Activated T-helper 2 cell treated with anti-CD3 and anti-CD28 coated beads, Interferon-gamma antibody, Interleukin-2, Interleukin-4, amounts not matched to agents 10 μg/mL and 5 μg/mL and 100 μg/mL, durations not matched to agents 14 hours and 24 hours and 36 hours (primary cell): ENCODE measurements around the gene GBP5. TPM values are rescaled to one million over a fixed set of nuclear protein-coding genes. Genes with fewer than 3 reads are reported as not detected.
A peak's percentile ranks its signal among the peaks of the same experiment; 100 is the strongest.
"Not testable (repeated sequence)": the region's sequence is repeated elsewhere in the genome, so short reads cannot be mapped to it uniquely, and the experiment has no call there.

ENCODE experiments used
- DNase-seq: peaks from one replicate; pipeline ENCODE4 v3.0.0; 2021; ENCODE audit warnings: low spot score
- H3K27ac Mint-ChIP-seq: one replicate; pipeline ENCODE4 v1.8.0; 2021; ENCODE audit warnings: mixed read lengths
- H3K27me3 Mint-ChIP-seq: one replicate; pipeline ENCODE4 v1.8.0; 2021; ENCODE audit warnings: low read depth, mixed read lengths
- H3K36me3 Mint-ChIP-seq: one replicate; pipeline ENCODE4 v1.8.0; 2021; ENCODE audit warnings: low read depth, mixed read lengths
- H3K4me1 Mint-ChIP-seq: one replicate; pipeline ENCODE4 v1.8.0; 2021; ENCODE audit warnings: low read depth, mixed read lengths
- H3K4me3 Mint-ChIP-seq: one replicate; pipeline ENCODE4 v1.8.0; 2021; ENCODE audit warnings: low read depth, mild to moderate bottlenecking, moderate library complexity, mixed read lengths
- H3K9me3 Mint-ChIP-seq: one replicate; pipeline ENCODE4 v1.8.0; 2021; ENCODE audit warnings: mixed read lengths
- intact Hi-C: fragments of 100-400 bp; cut with micrococcal nuclease; formaldehyde crosslinking; loops from one replicate; pipeline ENCODE4 v1.15.1; 2023
- total RNA-seq: library from RNA; stranded (reverse); gene quantifications from 2 replicates; pipeline ENCODE4 v1.2.3, GENCODE V29; 2022

GBP5 gene
- total RNA-seq, 1 donor from 2014 or later: 34.3 TPM

GRCh38 chr1:89274411-89274857 lies 1.8 kb upstream of the GBP5 start:
- Mint-ChIP-seq H3K4me3 (peak overlapping the region; percentile 71), H3K36me3 (peaks cover 20% of the 10 kb centered on the region), H3K9me3 (no peaks in the 10 kb centered on the region), H3K27me3 (no peaks in the 10 kb centered on the region), H3K27ac (peak overlapping the region; percentile 93), H3K4me1 (peaks cover 71% of the 10 kb centered on the region)
- intact Hi-C loops: loop anchor here (1.0 to 10.0 kb wide), 9 partner anchors 12 to 450 kb away; partner anchors contain the start of gene GBP2
- no peak for DNase-seq

DNA sequence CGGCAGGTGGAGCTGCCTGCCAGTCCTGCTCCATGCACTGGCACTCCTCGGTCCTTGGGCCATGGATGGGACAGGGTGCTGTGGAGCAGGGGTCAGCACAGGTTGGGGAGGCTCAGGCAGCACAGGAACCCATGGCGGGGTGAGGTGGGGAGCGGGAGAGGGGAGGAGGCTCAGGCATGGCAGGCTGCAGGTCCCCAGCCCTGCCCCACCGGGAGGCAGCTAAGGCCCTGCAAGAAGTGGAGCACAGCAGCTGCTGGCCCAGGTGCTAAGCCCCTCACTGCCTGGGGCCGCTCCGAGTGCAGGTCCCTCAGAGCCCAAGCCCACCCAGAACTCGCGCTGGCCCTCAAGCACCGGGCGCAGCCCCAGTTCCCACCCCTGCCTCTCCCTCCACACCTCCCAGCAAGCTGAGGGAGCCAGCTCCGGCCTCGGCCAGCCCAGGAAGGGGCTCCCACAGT lies 691 bp upstream of the GBP5 start:
- Mint-ChIP-seq H3K9me3 (no peaks in the 10 kb centered on the region), H3K27me3 (no peaks in the 10 kb centered on the region), H3K36me3 (peaks cover 30% of the 10 kb centered on the region), H3K27ac (peak overlapping the region; percentile 96), H3K4me1 (peaks cover 70% of the 10 kb centered on the region), H3K4me3 (peak overlapping the region; percentile 88)
- intact Hi-C loops: loop anchor here (5.0 to 10.0 kb wide), 5 partner anchors 39 to 451 kb away; no protein-coding TSS in a partner anchor
- no peak for DNase-seq

DNA sequence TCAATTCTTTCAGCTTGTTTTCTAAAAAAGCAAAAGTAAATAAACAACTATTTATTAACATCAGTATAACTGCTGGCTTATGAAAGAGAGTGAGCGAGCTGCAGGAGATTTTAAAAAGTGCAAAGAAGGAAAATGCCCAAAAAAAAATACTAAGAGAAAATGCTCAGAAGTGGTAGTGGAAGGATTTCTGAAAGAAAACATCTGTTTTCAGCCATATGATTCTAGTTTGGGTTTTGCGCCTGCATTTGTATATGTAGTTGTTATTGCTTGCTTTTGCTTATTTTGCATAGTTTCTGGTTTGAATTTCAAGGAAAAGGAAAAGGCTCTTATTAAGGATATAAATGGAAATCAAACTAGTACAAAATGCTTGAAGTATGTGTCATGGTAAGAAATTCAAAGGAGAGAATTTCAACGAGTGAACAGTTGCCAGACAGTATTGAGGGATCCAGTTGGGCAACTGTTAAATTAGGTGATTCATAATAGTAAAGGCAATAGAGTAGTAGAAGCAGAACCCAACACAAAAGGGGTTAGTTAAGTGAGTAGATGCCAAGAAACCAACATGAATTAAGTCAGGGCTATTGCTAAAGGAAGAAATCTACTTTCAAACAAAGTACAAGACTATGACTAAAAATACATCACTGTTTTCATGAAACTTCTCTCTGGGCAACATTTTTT lies 1.2 kb downstream of the GBP5 start:
- Mint-ChIP-seq H3K27ac (peak overlapping the region; percentile 96), H3K36me3 (peaks cover 47% of the 10 kb centered on the region), H3K4me1 (peaks cover 70% of the 10 kb centered on the region), H3K4me3 (peak overlapping the region; percentile 88), H3K27me3 (no peaks in the 10 kb centered on the region), H3K9me3 (no peaks in the 10 kb centered on the region)
- intact Hi-C loops: loop anchor here (1.0 to 10.0 kb wide), 7 partner anchors 41 to 453 kb away; partner anchors contain the start of gene GBP4
- no peak for DNase-seq

DNA sequence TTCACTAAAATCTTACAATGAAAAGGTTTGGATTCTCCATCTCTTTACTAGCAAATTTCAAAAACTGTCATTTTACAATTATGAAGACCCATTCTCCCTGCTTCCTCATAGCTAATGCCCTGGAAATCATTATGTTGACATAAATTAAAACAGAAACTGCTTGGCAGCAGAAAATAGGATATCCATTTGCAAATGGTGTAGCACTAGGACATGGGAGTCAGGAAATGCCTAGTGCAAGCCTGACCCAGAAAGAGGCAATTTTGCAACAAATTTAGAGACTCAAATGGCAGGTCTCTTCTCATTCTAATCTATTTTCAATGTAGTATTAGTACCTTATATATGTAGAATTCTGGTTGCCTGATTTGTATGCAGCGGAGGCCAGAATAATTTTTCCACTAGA lies 2.2 kb downstream of the GBP5 start:
- Mint-ChIP-seq H3K27me3 (no peaks in the 10 kb centered on the region), H3K4me1 (peaks cover 68% of the 10 kb centered on the region), H3K4me3 (peak overlapping the region; percentile 88)

DNA sequence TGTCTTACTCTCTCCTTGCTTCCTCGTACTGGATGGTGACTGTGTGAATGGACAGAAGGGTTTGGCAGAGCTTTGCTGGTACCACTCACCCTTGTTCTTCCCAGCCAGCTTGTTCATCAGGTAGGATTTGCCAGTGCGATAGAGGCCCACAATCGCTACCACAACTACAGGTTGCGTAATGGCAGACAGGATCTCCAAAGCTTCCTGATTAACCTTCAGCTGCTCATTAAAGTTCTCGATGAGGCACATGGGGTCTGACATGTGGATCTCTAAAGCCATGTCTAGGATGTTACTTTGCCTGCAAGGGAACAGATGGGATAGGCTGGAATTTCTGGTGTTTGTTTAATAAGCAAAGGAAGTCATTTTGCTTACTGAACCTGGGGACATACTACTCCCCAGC lies 3.4 kb downstream of the GBP5 start:
- no peaks in the 10 kb centered on the region for H3K9me3 Mint-ChIP-seq
- DNase-seq: no peak
- H3K27me3 Mint-ChIP-seq: no peaks in the 10 kb centered on the region
- H3K27ac Mint-ChIP-seq: peak overlapping the region; percentile 22
- H3K36me3 Mint-ChIP-seq: peaks cover 67% of the 10 kb centered on the region
- H3K4me3 Mint-ChIP-seq: peak overlapping the region; percentile 67
- intact Hi-C loops: no loop called here
- peaks cover 62% of the 10 kb centered on the region for H3K4me1 Mint-ChIP-seq

More for the DNA sequence above, 2.2 kb downstream of the GBP5 start:
- H3K27ac Mint-ChIP-seq: peak overlapping the region; percentile 35
- DNase-seq: no peak
- H3K9me3 Mint-ChIP-seq: no peaks in the 10 kb centered on the region
- intact Hi-C loops: loop anchor here (2.0 to 10.0 kb wide), 6 partner anchors 42 to 454 kb away; partner anchors contain the start of gene GBP4
- H3K36me3 Mint-ChIP-seq: peaks cover 57% of the 10 kb centered on the region

DNA sequence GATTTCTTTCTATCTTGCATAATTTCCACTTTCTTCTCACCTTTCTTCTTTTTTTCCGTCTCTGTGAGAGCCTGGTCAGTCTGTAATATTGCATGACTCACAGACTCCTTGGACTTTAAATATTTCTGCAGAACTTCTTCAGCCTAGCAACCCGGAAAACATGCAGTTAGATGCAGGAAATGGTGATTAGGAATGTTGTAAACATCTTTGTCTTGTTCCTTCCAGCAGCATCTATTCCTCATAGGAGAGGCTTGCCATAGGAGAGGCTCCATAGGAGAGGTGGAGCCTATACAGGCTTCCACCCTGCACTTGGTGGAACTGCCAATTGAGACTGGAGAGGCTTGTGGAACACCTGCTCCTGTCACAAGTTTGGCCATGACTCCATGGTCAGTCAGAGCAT lies 10.0 kb downstream of the GBP5 start:
- peaks cover 89% of the 10 kb centered on the region for H3K36me3 Mint-ChIP-seq
- H3K9me3 Mint-ChIP-seq: no peaks in the 10 kb centered on the region
- peak overlapping the region; percentile 1 for H3K4me3 Mint-ChIP-seq
- H3K27me3 Mint-ChIP-seq: no peaks in the 10 kb centered on the region
- intact Hi-C loops: no loop called here
- no peak for DNase-seq
- H3K4me1 Mint-ChIP-seq: peaks cover 63% of the 10 kb centered on the region
- H3K27ac Mint-ChIP-seq: peak overlapping the region; percentile 36

DNA sequence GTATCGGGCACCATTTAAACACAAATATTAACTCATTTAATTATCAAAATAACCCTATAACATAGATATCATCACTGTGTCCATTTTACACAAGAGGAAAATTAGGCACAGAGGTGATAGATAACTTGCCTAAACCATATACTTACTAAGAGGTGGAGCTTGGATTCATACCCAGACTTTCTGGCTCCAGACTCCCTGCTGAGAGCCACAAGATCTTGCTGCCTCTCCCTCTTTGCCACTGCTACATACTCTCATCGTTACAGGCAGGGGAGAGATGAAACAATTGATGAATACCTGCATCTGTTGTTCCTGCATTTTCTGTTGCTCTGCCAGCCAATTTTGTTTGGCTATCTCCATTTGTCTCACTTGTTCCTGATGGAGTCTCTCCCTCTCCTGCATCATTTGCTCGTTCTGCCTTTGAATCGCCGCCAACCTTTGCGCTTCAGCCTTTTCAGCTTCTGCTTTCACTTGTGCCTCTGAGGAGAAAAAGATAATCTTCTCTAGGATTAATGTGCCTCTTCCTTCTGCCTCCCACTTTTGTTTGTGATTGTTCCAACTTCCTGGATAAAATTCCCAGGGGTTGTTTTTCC lies 10.6 kb downstream of the GBP5 start:
- DNase-seq: no peak
- H3K36me3 Mint-ChIP-seq: peaks cover 87% of the 10 kb centered on the region
- peaks cover 2% of the 10 kb centered on the region for H3K9me3 Mint-ChIP-seq
- H3K4me3 Mint-ChIP-seq: no peak overlapping the region
- intact Hi-C loops: no loop called here
- no peak overlapping the region for H3K27ac Mint-ChIP-seq
- H3K27me3 Mint-ChIP-seq: no peaks in the 10 kb centered on the region
- H3K4me1 Mint-ChIP-seq: peaks cover 61% of the 10 kb centered on the region

- Mint-ChIP-seq H3K27me3 (no peaks in the 10 kb centered on the region), H3K36me3 (peaks cover 88% of the 10 kb centered on the region), H3K27ac (peak overlapping the region; percentile 83), H3K4me3 (peak overlapping the region; percentile 61), H3K4me1 (peaks cover 54% of the 10 kb centered on the region), H3K9me3 (peaks cover 5% of the 10 kb centered on the region)
- intact Hi-C loops: no loop called here
- DNase-seq: no peak
Observed at GRCh38 chr1:89260566-89261255, 11.9 kb downstream of the GBP5 start.

GRCh38 chr1:89260042-89260441 lies 12.6 kb downstream of the GBP5 start:
- peaks cover 53% of the 10 kb centered on the region for H3K4me1 Mint-ChIP-seq
- no peaks in the 10 kb centered on the region for H3K27me3 Mint-ChIP-seq
- intact Hi-C loops: no loop called here
- DNase-seq: no peak
- H3K36me3 Mint-ChIP-seq: peaks cover 89% of the 10 kb centered on the region
- peak overlapping the region; percentile 27 for H3K4me3 Mint-ChIP-seq
- H3K27ac Mint-ChIP-seq: peak overlapping the region; percentile 56
- peaks cover 7% of the 10 kb centered on the region for H3K9me3 Mint-ChIP-seq

GRCh38 chr1:89259283-89259971 lies 13.2 kb downstream of the GBP5 start:
- H3K9me3 Mint-ChIP-seq: peaks cover 13% of the 10 kb centered on the region
- DNase-seq: peak; percentile 35
- peak overlapping the region; percentile 56 for H3K27ac Mint-ChIP-seq
- intact Hi-C loops: loop anchor here (1.0 to 5.0 kb wide), 3 partner anchors 15 to 98 kb away; no protein-coding TSS in a partner anchor
- peak overlapping the region; percentile 27 for H3K4me3 Mint-ChIP-seq
- H3K4me1 Mint-ChIP-seq: peaks cover 48% of the 10 kb centered on the region
- H3K36me3 Mint-ChIP-seq: peaks cover 90% of the 10 kb centered on the region
- no peaks in the 10 kb centered on the region for H3K27me3 Mint-ChIP-seq

GRCh38 chr1:89257041-89257440 lies 15.6 kb downstream of the GBP5 start:
- H3K27ac Mint-ChIP-seq: peak overlapping the region; percentile 51
- H3K4me1 Mint-ChIP-seq: peaks cover 35% of the 10 kb centered on the region
- H3K4me3 Mint-ChIP-seq: no peak overlapping the region
- peaks cover 27% of the 10 kb centered on the region for H3K9me3 Mint-ChIP-seq
- peaks cover 89% of the 10 kb centered on the region for H3K36me3 Mint-ChIP-seq
- intact Hi-C loops: loop anchor here (5.0 kb wide), 2 partner anchors 55 to 100 kb away; no protein-coding TSS in a partner anchor
- no peak for DNase-seq
- H3K27me3 Mint-ChIP-seq: no peaks in the 10 kb centered on the region

DNA sequence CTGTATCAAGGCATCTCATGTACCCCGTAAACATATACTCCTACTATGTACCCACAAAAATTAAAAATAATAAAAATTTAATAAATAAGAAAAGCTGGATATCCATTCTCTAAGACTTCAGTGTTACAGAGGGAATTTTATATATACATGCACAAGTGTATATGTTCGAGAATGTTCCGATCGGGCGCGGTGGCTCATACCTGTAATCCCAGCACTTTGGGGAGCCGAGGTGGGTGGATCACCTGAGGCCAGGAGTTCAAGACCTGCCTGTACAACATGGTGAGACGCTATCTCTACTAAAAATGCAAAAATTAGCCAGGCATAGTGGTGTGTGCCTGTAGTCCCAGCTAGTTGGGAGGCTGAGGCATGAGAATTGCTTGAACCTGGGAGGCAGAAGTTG lies 17.1 kb downstream of the GBP5 start:
- H3K36me3 Mint-ChIP-seq: peaks cover 87% of the 10 kb centered on the region
- not testable (repeated sequence) for H3K4me3 Mint-ChIP-seq, DNase-seq, H3K27ac Mint-ChIP-seq, H3K27me3 Mint-ChIP-seq
- peaks cover 36% of the 10 kb centered on the region for H3K9me3 Mint-ChIP-seq
- intact Hi-C loops: loop anchor here (5.0 kb wide), 2 partner anchors 53 to 102 kb away; no protein-coding TSS in a partner anchor
- H3K4me1 Mint-ChIP-seq: peaks cover 29% of the 10 kb centered on the region
